Neural crest cell (in vitro differentiated cells): ENCODE results near the gene TP53AIP1. TPM values are rescaled to one million over a fixed set of nuclear protein-coding genes. Genes with fewer than 3 reads are reported as not detected.
"Not testable (repeated sequence)": the region's sequence is repeated elsewhere in the genome, so short reads cannot be mapped to it uniquely, and the experiment has no call there.

ENCODE experiments used
- DNase-seq: peaks from one replicate; pipeline ENCODE4 v3.0.0; 2021; ENCODE audit warnings: low read depth, mixed read lengths, low spot score
- H3K27ac Mint-ChIP-seq: one replicate; pipeline ENCODE4 v1.8.0; 2021; ENCODE audit warnings: mild to moderate bottlenecking, mixed read lengths; ENCODE audit not compliant: unreplicated experiment
- H3K27me3 Mint-ChIP-seq: 2 replicates; pipeline ENCODE4 v1.8.0; 2021; ENCODE audit warnings: low read depth, mild to moderate bottlenecking, mixed read lengths
- H3K36me3 Mint-ChIP-seq: 2 replicates; pipeline ENCODE4 v1.8.0; 2021; ENCODE audit warnings: low read depth, mild to moderate bottlenecking, mixed read lengths
- H3K4me1 Mint-ChIP-seq: 2 replicates; pipeline ENCODE4 v1.8.0; 2021; ENCODE audit warnings: mixed read lengths
- H3K4me3 Mint-ChIP-seq: one replicate; pipeline ENCODE4 v1.8.0; 2021; ENCODE audit warnings: mild to moderate bottlenecking, mixed read lengths
- H3K9me3 Mint-ChIP-seq: 2 replicates; pipeline ENCODE4 v1.8.0; 2021; ENCODE audit warnings: mixed read lengths
- total RNA-seq: library from RNA; stranded (reverse); gene quantifications from 2 replicates; pipeline ENCODE4 v1.2.1, GENCODE V29; 2021
- TF ChIP-seq, protein P1 (sequence below): fragments of 200-600 bp; sonication (generic); conservative IDR thresholded peaks from 2 replicates; pipeline ENCODE4 v1.5.0; 2021; ENCODE audit warnings: antibody characterized with exemption, mild to moderate bottlenecking

Gene TP53AIP1
- total RNA-seq, 1 donor from 2014 or later, result not detected

DNA sequence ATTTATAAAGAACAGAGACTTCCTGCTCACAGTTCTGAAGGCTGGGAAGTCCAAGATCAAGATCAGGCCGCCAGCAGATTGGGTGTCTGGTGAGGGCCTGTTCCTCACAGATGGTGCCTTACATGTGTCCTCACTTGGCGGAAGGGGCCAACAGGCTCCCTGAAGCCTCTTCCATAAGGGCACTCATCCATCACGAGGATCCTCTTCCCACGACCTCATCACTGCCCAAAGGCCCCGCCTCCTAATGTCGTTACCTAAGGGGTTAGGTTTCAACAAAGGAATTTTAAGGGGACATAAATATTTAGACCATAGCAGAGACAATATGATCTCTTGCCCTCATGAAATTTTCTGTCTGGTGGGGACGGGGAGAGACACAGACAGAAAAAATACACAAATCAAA lies 18.6 kb downstream of the TP53AIP1 start:
- H3K4me1 Mint-ChIP-seq, result peaks cover 23% of the 10 kb centered on the region
- H3K27me3 Mint-ChIP-seq, result peaks cover 24% of the 10 kb centered on the region
- no peak overlapping the region for H3K4me3 Mint-ChIP-seq
- no peaks in the 10 kb centered on the region for H3K36me3 Mint-ChIP-seq
- H3K9me3 Mint-ChIP-seq, result no peaks in the 10 kb centered on the region
- no peak for DNase-seq
- TF ChIP-seq, protein P1, sequence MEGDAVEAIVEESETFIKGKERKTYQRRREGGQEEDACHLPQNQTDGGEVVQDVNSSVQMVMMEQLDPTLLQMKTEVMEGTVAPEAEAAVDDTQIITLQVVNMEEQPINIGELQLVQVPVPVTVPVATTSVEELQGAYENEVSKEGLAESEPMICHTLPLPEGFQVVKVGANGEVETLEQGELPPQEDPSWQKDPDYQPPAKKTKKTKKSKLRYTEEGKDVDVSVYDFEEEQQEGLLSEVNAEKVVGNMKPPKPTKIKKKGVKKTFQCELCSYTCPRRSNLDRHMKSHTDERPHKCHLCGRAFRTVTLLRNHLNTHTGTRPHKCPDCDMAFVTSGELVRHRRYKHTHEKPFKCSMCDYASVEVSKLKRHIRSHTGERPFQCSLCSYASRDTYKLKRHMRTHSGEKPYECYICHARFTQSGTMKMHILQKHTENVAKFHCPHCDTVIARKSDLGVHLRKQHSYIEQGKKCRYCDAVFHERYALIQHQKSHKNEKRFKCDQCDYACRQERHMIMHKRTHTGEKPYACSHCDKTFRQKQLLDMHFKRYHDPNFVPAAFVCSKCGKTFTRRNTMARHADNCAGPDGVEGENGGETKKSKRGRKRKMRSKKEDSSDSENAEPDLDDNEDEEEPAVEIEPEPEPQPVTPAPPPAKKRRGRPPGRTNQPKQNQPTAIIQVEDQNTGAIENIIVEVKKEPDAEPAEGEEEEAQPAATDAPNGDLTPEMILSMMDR, result no peak
- no peak overlapping the region for H3K27ac Mint-ChIP-seq

DNA sequence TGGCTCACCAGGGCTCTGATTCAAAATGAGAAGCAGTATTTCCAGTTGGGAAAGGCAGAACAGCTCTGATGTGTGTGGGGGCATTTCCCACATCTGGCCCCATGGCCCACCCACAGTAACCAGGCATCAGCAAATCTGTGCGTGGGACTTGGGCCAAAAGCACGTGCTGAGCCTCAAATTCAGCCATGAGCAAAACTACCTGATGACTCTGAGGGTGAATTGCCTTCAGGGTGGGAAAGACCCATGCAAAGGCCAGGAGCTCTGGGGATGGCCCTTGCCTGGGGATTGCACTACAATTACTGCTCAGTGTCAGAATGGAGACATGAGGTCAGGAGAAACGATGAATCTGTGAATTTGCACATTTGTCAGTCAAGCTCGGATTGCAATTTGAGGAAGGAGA lies 20.9 kb downstream of the TP53AIP1 start:
- no peak overlapping the region for H3K27ac Mint-ChIP-seq
- H3K4me1 Mint-ChIP-seq, result peaks cover 18% of the 10 kb centered on the region
- H3K9me3 Mint-ChIP-seq, result no peaks in the 10 kb centered on the region
- peaks cover 23% of the 10 kb centered on the region for H3K27me3 Mint-ChIP-seq
- TF ChIP-seq, protein P1, result no peak
- no peaks in the 10 kb centered on the region for H3K36me3 Mint-ChIP-seq
- H3K4me3 Mint-ChIP-seq, result no peak overlapping the region
- DNase-seq, result no peak

DNA sequence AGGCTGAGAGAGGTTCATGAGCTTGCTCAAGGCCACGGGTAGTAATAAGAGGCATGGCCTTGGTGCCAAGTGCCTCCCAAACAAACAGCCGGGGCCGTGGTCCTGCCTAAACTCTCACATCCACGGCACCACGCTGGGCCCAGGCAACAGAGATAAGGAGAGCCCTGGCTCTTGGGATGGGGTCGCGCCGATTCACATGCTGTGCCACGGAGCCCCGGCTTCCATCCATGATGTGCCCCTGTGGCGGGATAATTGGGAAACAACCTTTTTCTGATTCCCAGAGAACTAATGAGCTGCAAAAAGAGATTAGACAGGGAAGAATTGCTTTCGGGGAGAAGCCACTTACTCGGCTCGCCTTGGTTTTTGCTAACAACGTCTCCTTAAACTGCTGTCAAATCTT lies 22.0 kb downstream of the TP53AIP1 start:
- Mint-ChIP-seq H3K9me3 (peaks cover 5% of the 10 kb centered on the region), H3K27ac (no peak overlapping the region), H3K27me3 (peaks cover 17% of the 10 kb centered on the region), H3K36me3 (no peaks in the 10 kb centered on the region), H3K4me1 (peaks cover 15% of the 10 kb centered on the region), H3K4me3 (no peak overlapping the region)
- TF ChIP-seq, protein P1, result no peak
- DNase-seq, result no peak

DNA sequence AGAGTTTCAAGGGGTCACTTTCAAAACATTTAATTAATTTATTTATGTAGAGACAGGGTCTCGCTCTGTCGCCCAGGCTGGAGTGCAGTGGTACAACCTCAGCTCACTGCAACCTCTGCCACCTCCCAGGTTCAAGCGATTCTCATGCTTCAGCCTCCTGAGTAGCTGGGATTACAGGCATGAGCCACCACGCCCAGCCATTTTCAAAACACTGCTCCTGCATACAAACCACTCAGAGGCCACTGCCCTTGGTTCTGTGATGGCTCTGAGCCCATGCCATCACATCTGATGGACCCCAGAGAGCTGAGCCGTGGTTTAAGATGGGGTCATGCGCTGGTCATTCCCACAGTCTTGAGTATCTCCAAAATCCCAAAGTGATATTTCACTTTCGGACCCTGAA lies 23.0 kb downstream of the TP53AIP1 start:
- peaks cover 17% of the 10 kb centered on the region for H3K27me3 Mint-ChIP-seq
- H3K4me1 Mint-ChIP-seq, H3K27ac Mint-ChIP-seq, H3K36me3 Mint-ChIP-seq, DNase-seq, H3K4me3 Mint-ChIP-seq, H3K9me3 Mint-ChIP-seq: not testable (repeated sequence)

DNA sequence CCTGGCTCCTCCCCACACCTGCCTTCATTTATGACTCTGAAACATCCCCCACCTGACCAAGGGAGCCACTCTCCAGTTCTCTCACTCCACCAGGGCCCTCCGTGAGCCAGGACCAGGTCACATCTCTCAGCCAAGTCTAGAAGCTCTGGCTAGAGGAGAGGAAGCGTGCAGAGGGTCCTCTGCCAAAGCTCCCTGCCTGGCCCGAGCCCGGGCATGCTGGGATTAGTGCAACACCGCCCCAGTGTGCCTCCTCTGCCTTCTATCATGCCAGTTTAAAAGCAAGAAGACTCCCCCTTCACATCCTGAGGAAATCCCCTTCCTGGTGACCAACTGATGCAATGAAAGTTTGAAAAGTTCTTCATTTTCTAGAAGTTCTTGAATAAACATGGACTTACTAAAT lies 23.5 kb downstream of the TP53AIP1 start:
- Mint-ChIP-seq H3K9me3 (peaks cover 6% of the 10 kb centered on the region), H3K27me3 (peaks cover 13% of the 10 kb centered on the region), H3K4me1 (peaks cover 6% of the 10 kb centered on the region), H3K36me3 (no peaks in the 10 kb centered on the region), H3K27ac (no peak overlapping the region), H3K4me3 (no peak overlapping the region)
- TF ChIP-seq, protein P1, result no peak
- no peak for DNase-seq

DNA sequence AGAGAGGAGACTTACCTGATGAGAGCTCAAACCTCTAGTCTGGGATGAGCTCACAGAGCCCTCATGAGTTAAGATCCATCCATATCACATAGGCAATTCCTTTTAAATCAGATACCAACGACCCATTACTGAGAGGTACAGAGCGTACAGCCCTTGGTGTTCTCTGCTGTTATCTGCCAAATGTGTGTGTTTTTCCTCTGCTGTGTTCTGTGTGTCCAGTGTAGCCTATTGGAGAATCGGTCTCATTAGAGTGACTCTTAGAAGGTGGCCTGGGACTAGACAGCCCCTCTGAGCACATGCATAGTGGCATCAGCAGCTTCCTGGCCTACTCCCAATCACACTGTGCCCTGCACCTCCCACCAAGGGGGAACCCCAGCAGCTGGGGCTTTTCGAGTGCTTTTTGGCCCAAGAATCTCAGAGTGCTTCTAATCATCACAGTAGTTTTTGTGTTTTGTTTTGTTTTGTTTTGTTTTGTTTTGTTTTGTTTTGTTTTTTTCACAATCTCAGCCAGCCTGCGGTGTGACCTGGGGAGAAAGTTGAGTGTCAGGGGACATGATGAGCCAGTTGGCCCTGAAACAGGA lies 25.4 kb downstream of the TP53AIP1 start:
- Mint-ChIP-seq H3K4me1 (peaks cover 4% of the 10 kb centered on the region), H3K4me3 (no peak overlapping the region), H3K27ac (peak overlapping the region; percentile 78)

More for the DNA sequence above, 25.4 kb downstream of the TP53AIP1 start:
- Mint-ChIP-seq H3K27me3 (peaks cover 13% of the 10 kb centered on the region), H3K9me3 (peaks cover 6% of the 10 kb centered on the region), H3K36me3 (no peaks in the 10 kb centered on the region)
- TF ChIP-seq, protein P1, result no peak
- no peak for DNase-seq
